ENCODE data around the gene EZH2.

GRCh38 chr7:148871551-148871950 lies 12.5 kb downstream of the EZH2 start:
- no peak for TF ChIP-seq EZH2phosphoT487 (IDR thresholded peaks at IDR 0.05; ENCODE audit: borderline replicate concordance, low read length)
- TF ChIP-seq EZH2 (IDR thresholded peaks at IDR 0.05; ENCODE audit: low read length, unreplicated experiment): no peak
- TF ChIP-seq CTCF (conservative IDR thresholded peaks at IDR 0.05; ENCODE audit: low read depth, low read length): no peak

All from PC-3 (cell line).